Measurements from ENCODE around the gene CEP290. TPM values are rescaled to one million over a fixed set of nuclear protein-coding genes. Genes with fewer than 3 reads are reported as not detected.

The CEP290 gene
- polyA plus RNA-seq, 1 experiment, result 8.1 TPM

DNA sequence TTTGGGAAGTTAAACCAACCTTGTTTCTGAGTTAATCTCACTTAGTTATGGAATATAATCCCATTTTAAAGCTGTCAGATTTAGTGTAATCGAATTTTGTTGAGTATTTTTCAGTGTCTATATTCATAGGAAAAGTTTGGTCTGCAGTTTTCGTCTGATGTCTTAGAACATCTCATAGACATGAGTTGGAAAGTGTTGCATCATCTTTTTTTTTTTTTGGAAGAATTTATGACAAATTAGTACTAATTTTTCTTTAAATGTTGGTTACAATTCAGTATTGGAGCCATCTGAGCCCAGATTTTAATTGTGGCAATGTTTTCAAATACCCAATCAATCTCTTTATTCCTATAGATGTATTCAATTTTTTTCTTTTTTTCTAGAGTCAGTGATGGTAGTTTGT is 140.6 kb downstream of the CEP290 start:
- TF ChIP-seq, protein P1, sequence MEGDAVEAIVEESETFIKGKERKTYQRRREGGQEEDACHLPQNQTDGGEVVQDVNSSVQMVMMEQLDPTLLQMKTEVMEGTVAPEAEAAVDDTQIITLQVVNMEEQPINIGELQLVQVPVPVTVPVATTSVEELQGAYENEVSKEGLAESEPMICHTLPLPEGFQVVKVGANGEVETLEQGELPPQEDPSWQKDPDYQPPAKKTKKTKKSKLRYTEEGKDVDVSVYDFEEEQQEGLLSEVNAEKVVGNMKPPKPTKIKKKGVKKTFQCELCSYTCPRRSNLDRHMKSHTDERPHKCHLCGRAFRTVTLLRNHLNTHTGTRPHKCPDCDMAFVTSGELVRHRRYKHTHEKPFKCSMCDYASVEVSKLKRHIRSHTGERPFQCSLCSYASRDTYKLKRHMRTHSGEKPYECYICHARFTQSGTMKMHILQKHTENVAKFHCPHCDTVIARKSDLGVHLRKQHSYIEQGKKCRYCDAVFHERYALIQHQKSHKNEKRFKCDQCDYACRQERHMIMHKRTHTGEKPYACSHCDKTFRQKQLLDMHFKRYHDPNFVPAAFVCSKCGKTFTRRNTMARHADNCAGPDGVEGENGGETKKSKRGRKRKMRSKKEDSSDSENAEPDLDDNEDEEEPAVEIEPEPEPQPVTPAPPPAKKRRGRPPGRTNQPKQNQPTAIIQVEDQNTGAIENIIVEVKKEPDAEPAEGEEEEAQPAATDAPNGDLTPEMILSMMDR (IDR thresholded peaks at IDR 0.05; ENCODE audit: low read depth, low read length), result no peak
- Histone ChIP-seq H3K27ac (ENCODE audit: low read depth, low read length) (no peak overlapping the region), H3K9me3 (ENCODE audit: control insufficient read depth, insufficient read depth, low read length) (no peaks in the 10 kb centered on the region), H3K4me3 (ENCODE audit: low read depth, low read length) (no peak overlapping the region), H3K27me3 (ENCODE audit: control insufficient read depth, insufficient read depth, low read length) (no peaks in the 10 kb centered on the region)
- DNase-seq (ENCODE audit: low read depth, low spot score), result no peak
- ChIA-PET CTCF (no interaction called here), POLR2A (no interaction called here)

Small RNA genes within 50 kb of the gene (small RNA-seq; reads per million reads assigned to genes)
- gene RNA5SP364 (ENCODE audit: insufficient read length, low read depth), result not detected

Other genes with a start within 250 kb of the CEP290 start
- not detected in 2 replicates for gene C12orf50, start 112.7 kb downstream of the CEP290 start, polyA plus RNA-seq (2011; rRNA removed)
- gene TMTC3, start 219 bp upstream of the CEP290 start, polyA plus RNA-seq (2011; rRNA removed), result 19.2 and 29.3 TPM in 2 replicates